ENCODE measurements around the gene PDCD7.

DNA sequence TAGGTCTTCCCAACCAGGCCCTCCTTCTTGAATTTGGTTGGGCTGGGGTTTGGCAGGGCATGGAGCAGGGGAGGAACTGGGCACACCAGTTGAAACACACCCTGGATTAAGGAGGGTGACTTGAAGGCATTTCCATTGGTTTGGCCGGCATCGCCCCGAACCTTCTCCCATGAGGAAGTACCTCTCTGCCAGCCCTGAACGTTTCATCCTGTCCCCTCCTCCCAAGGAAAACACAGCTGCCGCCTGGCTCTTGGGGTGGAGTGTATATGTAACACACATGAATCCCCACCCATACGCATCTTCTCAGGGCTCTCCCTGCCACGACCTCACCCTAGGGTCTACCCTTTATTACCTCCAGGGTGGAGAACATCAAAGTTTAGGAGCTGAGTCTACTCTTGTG is 33.2 kb downstream of the PDCD7 start:
- TF ChIP-seq, protein P1, sequence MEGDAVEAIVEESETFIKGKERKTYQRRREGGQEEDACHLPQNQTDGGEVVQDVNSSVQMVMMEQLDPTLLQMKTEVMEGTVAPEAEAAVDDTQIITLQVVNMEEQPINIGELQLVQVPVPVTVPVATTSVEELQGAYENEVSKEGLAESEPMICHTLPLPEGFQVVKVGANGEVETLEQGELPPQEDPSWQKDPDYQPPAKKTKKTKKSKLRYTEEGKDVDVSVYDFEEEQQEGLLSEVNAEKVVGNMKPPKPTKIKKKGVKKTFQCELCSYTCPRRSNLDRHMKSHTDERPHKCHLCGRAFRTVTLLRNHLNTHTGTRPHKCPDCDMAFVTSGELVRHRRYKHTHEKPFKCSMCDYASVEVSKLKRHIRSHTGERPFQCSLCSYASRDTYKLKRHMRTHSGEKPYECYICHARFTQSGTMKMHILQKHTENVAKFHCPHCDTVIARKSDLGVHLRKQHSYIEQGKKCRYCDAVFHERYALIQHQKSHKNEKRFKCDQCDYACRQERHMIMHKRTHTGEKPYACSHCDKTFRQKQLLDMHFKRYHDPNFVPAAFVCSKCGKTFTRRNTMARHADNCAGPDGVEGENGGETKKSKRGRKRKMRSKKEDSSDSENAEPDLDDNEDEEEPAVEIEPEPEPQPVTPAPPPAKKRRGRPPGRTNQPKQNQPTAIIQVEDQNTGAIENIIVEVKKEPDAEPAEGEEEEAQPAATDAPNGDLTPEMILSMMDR (IDR thresholded peaks at IDR 0.05) = no peak
- no peak for TF ChIP-seq POLR2A (IDR thresholded peaks at IDR 0.05)

Data from testis (tissue), 2 donors.